ENCODE measurements around the gene HJV.

Gene HJV

DNA sequence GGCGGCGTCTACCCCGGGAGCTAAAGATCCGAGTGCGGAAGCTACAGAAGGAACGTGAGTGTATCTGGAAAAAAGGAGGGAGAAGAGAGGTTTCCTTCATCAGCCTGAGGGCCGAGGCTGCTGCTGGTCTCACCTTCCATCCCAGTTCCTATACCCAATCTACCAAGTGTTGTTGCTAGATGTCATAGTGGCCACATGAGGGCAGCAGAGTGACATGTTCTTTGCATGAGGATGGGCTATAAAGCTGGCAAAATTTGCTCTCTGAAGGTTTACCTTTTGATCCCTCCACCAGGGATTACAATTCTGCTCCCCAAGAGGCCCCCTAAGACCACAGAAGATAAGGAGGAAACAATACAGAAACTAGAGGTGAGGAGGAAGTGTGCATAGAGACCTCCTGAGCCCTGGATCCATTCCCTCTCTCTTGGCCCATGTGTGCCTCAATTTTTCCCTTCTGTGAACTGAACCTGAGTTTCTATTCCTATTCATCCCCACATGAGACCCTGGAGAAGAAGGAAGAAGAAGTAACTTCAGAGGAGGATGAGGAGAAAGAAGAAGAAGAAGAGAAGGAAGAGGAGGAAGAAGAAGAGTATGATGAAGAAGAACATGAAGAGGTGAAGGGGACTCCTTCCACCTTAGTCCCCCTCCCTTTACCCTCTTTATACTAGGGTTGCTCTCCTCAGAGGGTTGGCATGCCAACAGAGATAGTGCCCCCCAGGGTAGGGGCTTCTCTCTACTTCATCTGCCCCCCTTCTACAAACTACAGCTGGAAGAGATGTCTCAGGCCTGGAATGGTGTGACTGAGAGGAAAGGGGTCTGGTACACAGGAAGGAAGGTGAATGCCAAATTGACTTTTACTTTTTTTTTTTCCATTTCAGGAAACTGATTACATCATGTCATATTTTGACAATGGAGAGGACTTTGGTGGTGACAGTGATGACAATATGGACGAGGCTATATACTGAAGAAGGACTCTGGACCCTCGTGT lies 43.8 kb downstream of the HJV start:
- peak; percentile 58 to 68 for DNase-seq (ENCODE audit: low read depth in 2 of 2)

DNA sequence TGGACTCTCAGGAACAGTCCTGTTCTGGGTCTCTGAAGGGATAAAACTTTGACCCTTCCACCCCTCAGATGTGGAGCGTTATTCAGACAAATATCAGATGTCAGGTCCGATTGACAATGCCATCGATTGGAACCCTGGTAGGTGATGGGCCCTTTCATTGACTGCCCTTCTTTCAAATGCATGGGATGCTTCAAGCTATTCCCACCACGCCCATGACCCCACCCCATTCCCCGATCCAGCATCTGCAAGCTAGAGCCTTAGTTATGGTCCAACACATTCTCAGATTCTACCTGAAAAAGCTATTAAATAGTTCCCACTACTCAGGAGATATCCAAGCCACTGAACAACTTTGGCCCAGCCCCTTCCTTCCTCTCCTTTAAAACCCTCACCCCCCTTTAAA lies 44.5 kb downstream of the HJV start:
- DNase-seq (ENCODE audit: low read depth in 2 of 2), result no peak

DNA sequence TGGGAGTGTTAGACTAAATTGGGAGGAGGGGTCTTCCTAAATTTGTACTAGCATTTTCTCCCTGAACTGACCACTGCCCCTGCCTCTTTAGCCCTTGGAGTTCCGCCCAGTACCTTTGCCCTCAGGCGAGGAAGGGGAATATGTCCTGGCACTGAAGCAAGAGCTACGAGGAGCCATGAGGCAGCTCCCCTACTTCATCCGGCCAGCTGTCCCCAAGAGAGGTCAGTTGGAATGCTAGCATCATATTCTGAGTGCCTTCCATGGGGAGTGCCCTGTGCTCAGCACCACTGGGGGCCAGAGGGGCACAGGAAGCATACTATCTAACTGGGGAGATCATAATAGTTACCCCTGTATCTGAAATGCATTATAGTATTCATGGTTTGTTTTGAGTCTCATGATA lies 46.3 kb downstream of the HJV start:
- DNase-seq (ENCODE audit: low read depth in 2 of 2), result no peak

DNA sequence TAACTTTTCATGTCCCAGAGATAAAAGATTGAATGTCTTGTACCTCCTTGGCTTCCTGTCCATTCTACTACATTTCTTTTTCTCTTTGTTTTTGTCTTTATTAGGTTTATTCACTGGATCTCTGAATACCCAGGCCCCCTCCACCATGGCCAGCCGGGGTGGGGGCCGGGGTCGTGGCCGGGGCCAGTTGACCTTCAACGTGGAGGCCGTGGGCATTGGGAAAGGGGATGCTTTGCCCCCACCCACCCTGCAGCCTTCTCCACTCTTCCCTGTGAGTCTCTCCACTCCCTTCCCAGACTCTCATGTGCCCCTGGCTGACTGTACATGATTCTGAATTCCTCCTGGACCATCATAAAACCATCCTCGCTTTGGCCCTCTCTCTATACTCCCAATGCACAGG lies 46.8 kb downstream of the HJV start:
- no peak for DNase-seq (ENCODE audit: low read depth in 2 of 2)

DNA sequence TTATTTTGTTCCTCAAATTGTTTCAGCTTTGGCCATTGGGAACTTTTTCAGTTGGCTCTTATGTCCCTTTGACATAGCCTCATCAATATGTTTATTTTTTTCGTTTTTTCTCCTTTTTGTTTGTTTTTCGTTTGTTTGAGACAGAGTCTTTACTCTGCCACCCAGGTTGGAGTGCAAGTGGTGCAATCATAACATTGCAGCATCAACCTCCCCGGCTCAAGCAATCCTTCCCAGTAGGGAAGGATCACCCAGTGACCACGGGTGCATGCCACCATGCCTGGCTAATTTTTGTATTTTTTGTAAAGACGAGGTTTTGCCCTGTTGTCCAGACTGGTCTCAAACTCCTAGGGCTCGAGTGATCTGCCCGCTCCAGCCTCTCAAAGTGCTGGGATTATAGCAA lies 49.0 kb downstream of the HJV start:
- DNase-seq (ENCODE audit: low read depth in 2 of 2), result no peak
